Pancreas (tissue), 10 donors: Measurements from ENCODE around the gene LHPP. TPM values are rescaled to one million over a fixed set of nuclear protein-coding genes. Genes with fewer than 3 reads are reported as not detected.
A peak's percentile ranks its signal among the peaks of the same experiment; 100 is the strongest.

ENCODE experiments used
- ATAC-seq, 4 donors: fragments of 200-7000 bp; cut with Tn5 transposase; one replicate each; pipeline versions ENCODE4 v1.8.0 to v1.9.1; 2020; ENCODE audit warnings: mild to moderate bottlenecking in 4 of 4, moderate library complexity in 4 of 4
- DNase-seq, 6 donors: peaks; one replicate each; pipeline ENCODE4 v3.0.0-alpha.2; 2020
- FAIRE-seq: peaks from 2 replicates; lab custom pipeline; 2012; peaks lifted over from hg19 to GRCh38; lab: Jason Lieb, UNC
- H3K27ac ChIP-seq, 4 donors: fragments of 200-600 bp; sonication (generic); 1 replicate in 3 of 4; 2 replicates in 1 of 4; pipeline versions ENCODE4 v1.5.0 to v1.8.0; 2020
- H3K27me3 ChIP-seq, 4 donors: fragments of 200-600 bp; one replicate each; pipeline ENCODE4 v1.8.0; 2021
- H3K36me3 ChIP-seq, 3 donors: fragments of 200-600 bp; sonication (generic) in 1 of 3; one replicate each; pipeline versions ENCODE4 v1.5.0 to v1.8.0; 2020 to 2021
- H3K4me1 ChIP-seq, 3 donors: fragments of 200-600 bp; one replicate each; pipeline ENCODE4 v1.8.0; 2021
- H3K4me3 ChIP-seq, 4 donors: fragments of 200-600 bp; sonication (generic) in 2 of 4; one replicate each; pipeline versions ENCODE4 v1.5.0 to v1.8.0; 2020 to 2021
- H3K9me3 ChIP-seq, 4 donors: fragments of 200-600 bp; one replicate each; pipeline ENCODE4 v1.8.0; 2021
- WGBS, 2 donors: extraction: QIAGEN DNeasy Blood & Tissue Kit; methylation state at CpG; one replicate each; pipeline ENCODE4 v1.1.7; 2013; 5-methylcytosine and 5-hydroxymethylcytosine counted together
- intact Hi-C, 3 donors: fragments of 100-400 bp; cut with DNase I; formaldehyde crosslinking; loops; one replicate each; pipeline versions ENCODE4 v1.11.1 to v1.14.2; 2022
- polyA plus RNA-seq, 2 donors: library from polyadenylated mRNA; stranded (reverse); fragments of 200-250 nt; gene quantifications; one replicate each; pipeline ENCODE4 v1.2.3, GENCODE V29; 2013
- total RNA-seq, 6 donors: library from RNA; stranded (reverse); fragmentation: NEBNext Ultra II Directional in 4 of 6; extraction: Animal tissue kit (Norgen Biotek cat#: 25700) in 4 of 6; gene quantifications; one replicate each; pipeline versions ENCODE4 v1.2.1 to v1.2.4, GENCODE V29; 2021 to 2023
- TF ChIP-seq, protein P1 (sequence below), 4 donors: fragments of 200-600 bp; sonication (generic) in 3 of 4; IDR thresholded peaks; one replicate each; pipeline versions ENCODE4 v1.5.0 to v1.8.0; 2021; ENCODE audit warnings: antibody characterized with exemption in 4 of 4
- donor health status: healthy with polysubstance abuse.
- donor health status: DM: no; HTN: no; CAD: no; lungs with moderate emphysema.
- donor health status: DM: no; HTN: no; CAD: no.
- donor health status: control.
- donor health status: control.
- donor health status: Bipolar disorder and iron deficiency.
- donor health status: DM: yes; HTN: yes; CAD: no.
- donor health status: DM: no; HTN: no; CAD: no.
- donor health status: DM: no; HTN: no; CAD: no.
- donor health status: DM: yes; HTN: yes; CAD: no.

The LHPP gene
- total and polyA plus RNA-seq, 8 donors = 5.3 to 10.8 (median 7.8) TPM

DNA sequence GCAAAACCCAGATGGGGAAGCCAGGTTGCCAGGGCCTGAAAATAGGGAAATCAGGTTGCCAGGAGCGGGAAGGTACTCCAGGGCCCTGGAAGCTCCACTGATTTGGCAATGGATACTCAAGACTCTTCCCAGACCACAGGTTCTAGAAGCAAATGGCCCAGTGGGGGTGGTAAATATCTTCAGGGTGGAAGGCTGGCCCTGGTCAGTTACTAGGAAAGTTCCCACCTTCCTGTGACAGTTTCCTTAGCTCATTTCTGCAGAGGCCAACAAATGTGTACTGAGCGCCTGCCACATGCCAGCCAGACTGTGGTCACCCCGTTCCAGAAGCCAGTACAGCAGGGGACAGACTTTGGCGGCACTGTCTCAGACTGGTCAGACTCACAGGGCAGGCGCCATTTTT, 168.9 kb downstream of the LHPP start:
- ATAC-seq (no peak), DNase-seq (no peak), FAIRE-seq (no peak)
- no peaks in the 10 kb centered on the region for H3K36me3 ChIP-seq
- H3K27me3 ChIP-seq = no peaks in the 10 kb centered on the region
- intact Hi-C loops = no loop called here
- H3K4me3 ChIP-seq = no peak overlapping the region
- H3K4me1 ChIP-seq = peaks cover 0 to 13% (median 0%) of the 10 kb centered on the region in 3 donors
- TF ChIP-seq, protein P1, sequence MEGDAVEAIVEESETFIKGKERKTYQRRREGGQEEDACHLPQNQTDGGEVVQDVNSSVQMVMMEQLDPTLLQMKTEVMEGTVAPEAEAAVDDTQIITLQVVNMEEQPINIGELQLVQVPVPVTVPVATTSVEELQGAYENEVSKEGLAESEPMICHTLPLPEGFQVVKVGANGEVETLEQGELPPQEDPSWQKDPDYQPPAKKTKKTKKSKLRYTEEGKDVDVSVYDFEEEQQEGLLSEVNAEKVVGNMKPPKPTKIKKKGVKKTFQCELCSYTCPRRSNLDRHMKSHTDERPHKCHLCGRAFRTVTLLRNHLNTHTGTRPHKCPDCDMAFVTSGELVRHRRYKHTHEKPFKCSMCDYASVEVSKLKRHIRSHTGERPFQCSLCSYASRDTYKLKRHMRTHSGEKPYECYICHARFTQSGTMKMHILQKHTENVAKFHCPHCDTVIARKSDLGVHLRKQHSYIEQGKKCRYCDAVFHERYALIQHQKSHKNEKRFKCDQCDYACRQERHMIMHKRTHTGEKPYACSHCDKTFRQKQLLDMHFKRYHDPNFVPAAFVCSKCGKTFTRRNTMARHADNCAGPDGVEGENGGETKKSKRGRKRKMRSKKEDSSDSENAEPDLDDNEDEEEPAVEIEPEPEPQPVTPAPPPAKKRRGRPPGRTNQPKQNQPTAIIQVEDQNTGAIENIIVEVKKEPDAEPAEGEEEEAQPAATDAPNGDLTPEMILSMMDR (IDR thresholded peaks at IDR 0.05) = no peak
- 92 to 96% methylated on average over 5 of the region's 5 CpGs for WGBS, 2 donors
- H3K9me3 ChIP-seq = no peaks in the 10 kb centered on the region
- H3K27ac ChIP-seq = no peak overlapping the region

DNA sequence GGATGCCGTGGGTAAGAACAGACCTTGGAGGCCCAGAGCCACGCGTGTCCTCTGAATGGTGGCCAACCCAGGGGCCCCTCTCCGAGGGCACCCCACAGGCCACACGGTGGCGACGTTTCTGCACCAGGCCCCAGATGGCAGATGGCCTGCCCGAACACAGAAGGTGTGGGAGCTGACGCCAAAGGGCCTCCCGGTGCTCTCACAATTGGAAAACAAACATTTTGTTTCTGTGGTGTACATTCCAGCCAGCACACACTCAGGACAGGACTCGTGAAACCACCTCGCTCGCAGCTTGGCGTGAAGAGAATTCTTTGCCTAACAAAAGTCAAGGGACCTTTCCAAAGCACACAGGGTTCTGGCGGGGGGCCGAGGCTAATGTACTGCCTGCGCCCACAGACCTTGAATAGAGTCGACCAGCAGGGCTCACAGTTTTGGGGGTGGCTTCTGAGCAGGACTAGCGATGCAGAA, 170.5 kb downstream of the LHPP start:
- no peaks in the 10 kb centered on the region for H3K9me3 ChIP-seq
- peaks cover 0 to 13% (median 0%) of the 10 kb centered on the region in 3 donors for H3K4me1 ChIP-seq
- ATAC-seq = peak; percentile 77 to 86 (median 83)
- no peaks in the 10 kb centered on the region for H3K36me3 ChIP-seq
- FAIRE-seq = no peak
- 39 to 50% methylated on average over 19 of the region's 19 CpGs for WGBS, 2 donors
- H3K4me3 ChIP-seq = no peak overlapping the region
- H3K27ac ChIP-seq = peak overlapping the region in 3 of 4 donors; percentile 2 to 51 (median 44)
- TF ChIP-seq, protein P1 (IDR thresholded peaks at IDR 0.05) = peak in 3 of 4 donors; percentile 13 to 29 (median 16)
- intact Hi-C loops = no loop called here
- H3K27me3 ChIP-seq = no peaks in the 10 kb centered on the region
- peak in 5 of 6 donors; percentile 42 to 74 (median 70) for DNase-seq

DNA sequence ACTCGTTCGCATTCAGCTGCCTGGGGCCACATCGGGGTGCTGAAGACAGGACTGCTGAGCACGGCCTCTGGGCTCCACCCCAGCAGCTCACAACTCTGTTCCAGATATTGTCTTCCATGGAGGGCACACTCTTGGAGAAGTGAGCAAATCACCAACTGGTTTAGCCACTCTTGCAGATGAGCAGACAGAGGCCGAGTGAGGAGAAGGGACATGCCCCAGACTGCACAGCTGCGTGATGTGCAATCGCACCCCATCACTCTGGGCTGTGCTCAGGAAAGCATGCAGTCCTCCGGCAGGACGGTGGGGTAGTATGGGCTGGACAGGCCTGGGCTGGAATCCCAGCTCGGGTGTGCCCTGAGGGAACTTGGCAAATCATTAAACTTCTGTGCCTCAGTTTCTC, 170.9 kb downstream of the LHPP start:
- intact Hi-C loops = no loop called here
- DNase-seq = peak in 1 of 6 donors; percentile 40
- no peak overlapping the region for H3K4me3 ChIP-seq
- no peaks in the 10 kb centered on the region for H3K27me3 ChIP-seq
- H3K9me3 ChIP-seq = no peaks in the 10 kb centered on the region
- H3K27ac ChIP-seq = peak overlapping the region in 2 of 4 donors; percentile 2 to 44
- TF ChIP-seq, protein P1 (IDR thresholded peaks at IDR 0.05) = no peak
- FAIRE-seq = no peak
- H3K36me3 ChIP-seq = no peaks in the 10 kb centered on the region
- peak in 2 of 4 donors; percentile 6 to 12 for ATAC-seq
- WGBS, 2 donors = 81 to 82% methylated on average over 10 of the region's 10 CpGs
- H3K4me1 ChIP-seq = peaks cover 0 to 13% (median 0%) of the 10 kb centered on the region in 3 donors

DNA sequence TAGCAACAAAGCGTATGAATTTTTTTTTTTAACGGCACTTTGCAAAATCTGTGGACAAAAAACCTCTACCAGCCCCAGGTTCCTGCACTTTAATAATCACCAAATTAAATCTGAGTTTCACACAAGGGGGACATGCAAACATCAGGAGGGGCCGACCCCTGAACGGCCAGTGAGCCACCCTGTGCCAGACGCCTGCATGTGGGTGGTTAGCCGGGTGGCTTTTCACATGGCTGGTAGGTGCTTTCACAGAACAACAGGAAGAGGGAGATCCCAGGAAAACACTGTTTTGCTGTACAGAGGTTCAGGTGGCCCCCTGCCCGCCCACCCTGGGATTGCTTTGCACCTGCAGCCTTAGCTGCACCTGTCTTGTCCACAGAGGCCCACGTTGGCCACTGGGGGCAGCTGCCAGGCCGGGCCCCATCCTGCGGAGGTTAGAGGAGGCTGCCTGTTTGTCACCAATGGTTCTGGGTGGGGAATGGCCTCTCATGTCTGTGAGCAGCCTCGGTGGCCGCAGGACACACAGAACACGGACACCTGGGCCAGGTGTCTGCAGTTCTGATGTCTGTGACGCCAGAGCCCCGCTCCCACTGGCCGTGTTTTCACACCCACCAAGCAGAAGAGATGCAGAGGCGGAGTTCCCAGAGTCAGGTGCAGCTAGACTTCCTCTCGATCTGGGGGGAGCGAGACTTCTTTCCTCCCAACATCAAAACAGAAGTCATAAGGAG, 174.8 kb downstream of the LHPP start:
- no peak for ATAC-seq
- H3K4me1 ChIP-seq = peaks cover 0 to 13% (median 0%) of the 10 kb centered on the region in 3 donors
- peak in 1 of 6 donors; percentile 53 for DNase-seq
- no peak overlapping the region for H3K27ac ChIP-seq
- TF ChIP-seq, protein P1 (IDR thresholded peaks at IDR 0.05) = no peak
- H3K4me3 ChIP-seq = no peak overlapping the region
- no peak for FAIRE-seq
- no peaks in the 10 kb centered on the region for H3K36me3 ChIP-seq
- no peaks in the 10 kb centered on the region for H3K9me3 ChIP-seq
- intact Hi-C loops = loop anchor here in 1 of 3 donors (5.0 kb wide), 1 partner anchor 96 kb away; no protein-coding TSS in a partner anchor
- H3K27me3 ChIP-seq = no peaks in the 10 kb centered on the region
- WGBS, 2 donors = 90 to 92% methylated on average over 18 to 19 of the region's 19 CpGs
